ENCODE results near the gene DCTN4.
"Not testable (repeated sequence)": the region's sequence is repeated elsewhere in the genome, so short reads cannot be mapped to it uniquely, and the experiment has no call there.

DCTN4 gene

DNA sequence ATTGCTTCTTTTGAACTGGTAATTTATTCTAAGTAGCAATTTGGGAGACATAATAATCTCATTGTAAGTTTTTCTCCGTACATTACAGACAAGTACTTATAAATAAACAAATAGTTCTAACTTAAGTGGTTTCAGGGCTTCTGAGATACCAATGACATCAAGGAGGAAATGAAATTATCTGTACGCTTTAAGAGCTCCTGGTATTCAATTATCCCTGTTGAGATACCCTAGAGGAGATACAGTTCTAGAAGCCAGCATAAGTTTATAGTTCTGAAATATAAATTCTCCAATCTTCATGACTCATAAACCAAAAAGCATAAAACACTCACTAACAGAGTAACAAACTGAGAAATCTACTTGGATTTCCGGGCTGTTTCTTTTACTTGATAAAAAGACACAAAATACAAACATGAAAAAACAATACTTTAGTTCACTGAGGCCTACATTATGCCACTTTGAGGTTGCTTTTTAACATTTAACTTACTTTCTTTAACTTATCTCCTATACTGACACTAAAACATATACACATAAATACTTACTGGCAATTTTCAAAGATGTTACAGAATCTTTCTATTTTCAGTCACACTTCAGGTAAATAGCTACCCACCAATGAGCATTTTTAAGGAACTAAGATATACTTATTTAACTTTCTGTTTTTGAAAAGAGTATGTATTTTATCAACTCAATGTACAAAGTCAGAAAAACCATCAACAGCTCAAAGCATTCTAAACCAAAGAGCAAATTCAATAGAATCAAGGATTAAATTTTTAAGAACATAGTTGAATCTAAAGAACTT is 7.5 kb downstream of the DCTN4 start:
- DNase-seq (ENCODE audit: low spot score), result no peak
- in situ Hi-C loops (cut with MboI; ENCODE audit: low sequenced_read_pairs, unreplicated experiment), result no loop called here
- TF ChIP-seq, protein P1, sequence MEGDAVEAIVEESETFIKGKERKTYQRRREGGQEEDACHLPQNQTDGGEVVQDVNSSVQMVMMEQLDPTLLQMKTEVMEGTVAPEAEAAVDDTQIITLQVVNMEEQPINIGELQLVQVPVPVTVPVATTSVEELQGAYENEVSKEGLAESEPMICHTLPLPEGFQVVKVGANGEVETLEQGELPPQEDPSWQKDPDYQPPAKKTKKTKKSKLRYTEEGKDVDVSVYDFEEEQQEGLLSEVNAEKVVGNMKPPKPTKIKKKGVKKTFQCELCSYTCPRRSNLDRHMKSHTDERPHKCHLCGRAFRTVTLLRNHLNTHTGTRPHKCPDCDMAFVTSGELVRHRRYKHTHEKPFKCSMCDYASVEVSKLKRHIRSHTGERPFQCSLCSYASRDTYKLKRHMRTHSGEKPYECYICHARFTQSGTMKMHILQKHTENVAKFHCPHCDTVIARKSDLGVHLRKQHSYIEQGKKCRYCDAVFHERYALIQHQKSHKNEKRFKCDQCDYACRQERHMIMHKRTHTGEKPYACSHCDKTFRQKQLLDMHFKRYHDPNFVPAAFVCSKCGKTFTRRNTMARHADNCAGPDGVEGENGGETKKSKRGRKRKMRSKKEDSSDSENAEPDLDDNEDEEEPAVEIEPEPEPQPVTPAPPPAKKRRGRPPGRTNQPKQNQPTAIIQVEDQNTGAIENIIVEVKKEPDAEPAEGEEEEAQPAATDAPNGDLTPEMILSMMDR (IDR thresholded peaks at IDR 0.05; ENCODE audit: borderline replicate concordance, control extremely low read depth, extremely low read depth, insufficient read depth, missing control alignments), result no peak

DNA sequence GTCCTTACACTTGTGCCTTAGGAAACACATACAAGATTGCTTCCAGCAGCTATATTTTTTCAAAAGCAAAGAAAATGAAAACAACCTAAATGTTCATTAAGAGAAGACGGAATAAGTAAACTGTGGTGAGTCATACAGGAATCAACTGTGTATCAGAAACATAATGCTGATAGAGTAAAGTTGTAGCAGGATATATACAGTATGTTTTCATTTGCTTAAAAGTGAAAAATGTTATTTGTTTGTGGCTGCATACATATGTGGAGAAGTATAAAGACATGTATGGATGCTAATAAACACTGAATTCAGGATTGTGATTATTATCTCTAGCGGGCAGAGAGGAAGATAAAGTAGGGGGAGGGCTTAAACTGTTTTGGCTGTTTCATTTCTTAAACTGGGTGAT is 8.3 kb downstream of the DCTN4 start:
- TF ChIP-seq, protein P1 (IDR thresholded peaks at IDR 0.05; ENCODE audit: borderline replicate concordance, control extremely low read depth, extremely low read depth, insufficient read depth, missing control alignments), result no peak
- in situ Hi-C loops (cut with MboI; ENCODE audit: low sequenced_read_pairs, unreplicated experiment), result no loop called here
- no peak for DNase-seq (ENCODE audit: low spot score)

DNA sequence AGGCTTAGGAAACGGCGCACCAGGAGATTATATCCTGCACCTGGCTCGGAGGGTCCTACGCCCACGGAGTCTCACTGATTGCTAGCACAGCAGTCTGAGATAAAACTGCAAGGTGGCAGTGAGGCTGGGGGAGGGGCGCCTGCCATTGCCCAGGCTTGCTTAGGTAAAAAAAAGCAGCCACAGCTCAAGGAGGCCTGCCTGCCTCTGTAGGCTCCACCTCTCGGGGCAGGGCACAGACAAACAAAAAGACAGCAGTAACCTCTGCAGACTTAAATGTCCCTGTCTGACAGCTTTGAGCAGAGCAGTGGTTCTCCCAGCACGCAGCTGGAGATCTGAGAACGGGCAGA is 15.7 kb downstream of the DCTN4 start:
- DNase-seq (ENCODE audit: low spot score); in situ Hi-C loops (cut with MboI; ENCODE audit: low sequenced_read_pairs, unreplicated experiment): not testable (repeated sequence)

DNA sequence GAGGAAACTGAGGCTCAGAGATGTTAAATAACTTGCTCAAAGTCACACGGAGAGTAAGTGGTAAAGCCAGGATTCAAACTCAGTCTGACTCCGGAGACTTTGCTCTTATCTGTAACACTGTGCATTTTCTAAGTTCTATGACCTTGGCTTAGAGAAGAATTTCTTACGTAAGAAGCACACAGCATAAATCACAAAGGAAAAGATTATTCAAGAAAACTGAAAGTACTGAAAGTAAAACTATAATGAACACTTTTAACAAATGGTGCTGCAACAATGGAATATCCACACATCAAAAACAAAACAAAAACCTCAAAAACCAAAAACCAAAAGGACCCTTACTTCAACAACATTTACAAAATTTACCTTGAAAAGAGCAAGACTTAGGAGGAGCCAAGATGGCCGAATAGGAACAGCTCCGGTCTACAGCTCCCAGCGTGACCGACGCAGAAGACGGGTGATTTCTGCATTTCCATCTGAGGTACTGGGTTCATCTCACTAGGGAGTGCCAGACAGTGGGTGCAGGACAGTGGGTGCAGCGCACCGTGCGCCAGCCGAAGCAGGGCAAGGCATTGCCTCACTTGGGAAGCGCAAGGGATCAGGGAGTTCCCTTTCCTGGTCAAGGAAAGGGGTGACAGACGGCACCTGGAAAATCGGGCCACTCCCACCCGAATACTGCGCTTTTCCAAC is 16.2 kb downstream of the DCTN4 start:
- DNase-seq (ENCODE audit: low spot score); in situ Hi-C loops (cut with MboI; ENCODE audit: low sequenced_read_pairs, unreplicated experiment): not testable (repeated sequence)

DNA sequence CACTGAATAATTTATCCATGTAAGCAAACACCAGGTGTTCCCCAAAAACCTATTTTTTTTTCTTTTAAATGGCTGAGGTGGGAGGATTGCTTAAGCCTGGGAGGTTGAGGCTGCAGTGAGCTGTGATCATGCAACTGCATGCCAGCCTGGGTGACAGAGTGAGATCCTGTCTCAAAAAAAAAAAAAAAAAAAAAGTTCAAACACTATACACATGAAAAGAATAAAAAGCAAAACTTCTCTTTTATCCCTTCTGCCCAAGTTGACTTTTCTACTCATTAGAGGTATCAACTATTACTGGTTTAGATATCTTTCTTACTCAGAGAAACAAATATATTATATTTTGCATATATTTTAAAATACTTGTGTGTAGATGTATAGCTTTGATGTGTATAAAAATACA is 17.8 kb downstream of the DCTN4 start:
- in situ Hi-C loops (cut with MboI; ENCODE audit: low sequenced_read_pairs, unreplicated experiment), result no loop called here
- TF ChIP-seq, protein P1 (IDR thresholded peaks at IDR 0.05; ENCODE audit: borderline replicate concordance, control extremely low read depth, extremely low read depth, insufficient read depth, missing control alignments), result no peak
- DNase-seq (ENCODE audit: low spot score), result no peak

DNA sequence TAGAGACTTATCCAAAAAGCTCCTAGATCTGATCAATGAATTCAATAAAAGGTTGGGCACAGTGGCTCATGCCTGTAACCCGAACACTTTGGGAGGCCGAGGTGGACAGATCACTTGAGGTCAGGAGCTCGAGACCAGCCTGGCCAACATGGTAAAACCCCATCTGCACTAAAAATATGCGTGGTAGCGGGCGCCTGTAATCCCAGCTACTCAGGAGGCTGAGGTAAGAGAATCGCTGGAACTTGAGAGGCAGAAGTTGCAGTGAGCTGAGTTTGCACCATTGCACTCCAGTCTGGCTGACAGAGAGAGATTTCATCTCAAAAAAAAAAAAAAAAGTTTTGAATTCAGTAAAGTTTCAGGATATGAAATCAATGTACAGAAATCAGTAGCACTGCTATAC is 20.0 kb downstream of the DCTN4 start:
- in situ Hi-C loops (cut with MboI; ENCODE audit: low sequenced_read_pairs, unreplicated experiment), result no loop called here
- TF ChIP-seq, protein P1 (IDR thresholded peaks at IDR 0.05; ENCODE audit: borderline replicate concordance, control extremely low read depth, extremely low read depth, insufficient read depth, missing control alignments), result no peak
- DNase-seq (ENCODE audit: low spot score), result no peak

DNA sequence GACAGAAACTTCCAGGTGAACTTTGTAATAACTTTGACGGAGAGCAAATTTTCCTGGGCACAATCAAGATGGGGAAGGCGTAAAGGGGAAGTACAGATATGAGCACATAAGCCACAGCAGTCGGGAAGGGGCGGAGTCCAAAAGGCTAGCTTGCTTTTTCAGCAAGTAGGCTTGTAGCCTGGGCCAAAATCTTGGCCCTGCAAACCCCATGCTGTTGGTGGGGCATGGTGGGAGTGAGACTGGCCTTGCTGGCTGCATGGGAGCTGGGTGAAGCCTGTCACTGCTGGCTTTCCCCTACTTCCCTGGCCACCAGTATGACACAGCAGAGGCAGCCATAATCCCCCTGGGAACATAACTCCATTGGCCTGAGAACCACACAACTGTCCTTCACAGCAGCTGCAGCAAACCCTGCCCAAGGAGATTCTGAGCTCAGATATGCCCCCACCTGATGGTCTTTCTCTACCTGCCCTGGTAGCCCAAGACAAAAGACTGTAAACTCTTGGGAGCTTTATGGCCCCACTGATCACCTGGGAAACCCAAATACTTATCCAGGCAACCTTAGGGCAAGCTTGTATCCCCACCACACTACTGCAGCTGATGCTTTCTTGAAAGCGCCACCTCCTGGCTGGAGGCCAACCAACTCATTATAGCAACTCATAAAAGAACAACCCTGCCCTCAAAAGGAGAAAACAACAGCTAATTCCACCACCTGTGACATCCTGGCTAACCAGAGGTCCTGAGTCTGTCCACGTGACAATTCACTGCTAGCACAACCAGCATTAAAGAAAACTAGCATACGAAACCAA is 24.0 kb downstream of the DCTN4 start:
- TF ChIP-seq, protein P1 (IDR thresholded peaks at IDR 0.05; ENCODE audit: borderline replicate concordance, control extremely low read depth, extremely low read depth, insufficient read depth, missing control alignments), result no peak
- peak; percentile 46 for DNase-seq (ENCODE audit: low spot score)
- in situ Hi-C loops (cut with MboI; ENCODE audit: low sequenced_read_pairs, unreplicated experiment), result no loop called here
